Ishikawa (cell line): ENCODE data around the gene FAM222B.
A peak's percentile ranks its signal among the peaks of the same experiment; 100 is the strongest.

Source experiments
- CEBPB ChIP-seq: IDR thresholded peaks from 2 replicates; pipeline ENCODE4 v1.6.1; 2012
- CREB1 ChIP-seq: IDR thresholded peaks from 2 replicates; pipeline ENCODE4 v1.6.1; 2012; ENCODE audit warnings: low read depth
- EGR1 ChIP-seq: IDR thresholded peaks from 2 replicates; pipeline ENCODE4 v1.6.1; 2012
- EP300 ChIP-seq: IDR thresholded peaks from 2 replicates; pipeline ENCODE4 v1.6.1; 2012; ENCODE audit warnings: borderline replicate concordance
- FOXM1 ChIP-seq: IDR thresholded peaks from 2 replicates; pipeline ENCODE4 v1.6.1; 2012; ENCODE audit warnings: low read depth, borderline replicate concordance
- MAX ChIP-seq: IDR thresholded peaks from 2 replicates; pipeline ENCODE4 v1.6.1; 2012
- NFIC ChIP-seq: IDR thresholded peaks from 2 replicates; pipeline ENCODE4 v1.6.1; 2012
- RAD21 ChIP-seq: IDR thresholded peaks from 2 replicates; pipeline ENCODE4 v1.6.1; 2012; ENCODE audit warnings: low read depth
- REST ChIP-seq: IDR thresholded peaks from 2 replicates; pipeline ENCODE4 v1.6.1; 2012; ENCODE audit warnings: low read depth, mild to moderate bottlenecking
- TAF1 ChIP-seq: IDR thresholded peaks from 2 replicates; pipeline ENCODE4 v1.6.1; 2012; ENCODE audit warnings: low read depth, mild to moderate bottlenecking
- TCF12 ChIP-seq: IDR thresholded peaks from 2 replicates; pipeline ENCODE4 v1.6.1; 2012; ENCODE audit warnings: low read depth
- TEAD4 ChIP-seq: IDR thresholded peaks from 2 replicates; pipeline ENCODE4 v1.6.1; 2012
- USF1 ChIP-seq: IDR thresholded peaks from 2 replicates; pipeline ENCODE4 v1.6.1; 2012
- YY1 ChIP-seq: IDR thresholded peaks from 2 replicates; pipeline ENCODE4 v1.6.1; 2012; ENCODE audit warnings: low read depth
- ZBTB7A ChIP-seq: IDR thresholded peaks from 2 replicates; pipeline ENCODE4 v1.6.1; 2012; ENCODE audit warnings: low read depth

Gene FAM222B

GRCh38 chr17:28878981-28879380, 36.4 kb upstream of the FAM222B start:
- peak; percentile 92 for TF ChIP-seq RAD21
- TF ChIP-seq YY1: no peak
- TF ChIP-seq ZBTB7A: no peak
- TF ChIP-seq USF1: no peak
- TF ChIP-seq EGR1: no peak
- TF ChIP-seq EP300: no peak
- no peak for TF ChIP-seq CREB1
- peak; percentile 94 for TF ChIP-seq TEAD4
- TF ChIP-seq CEBPB: no peak
- no peak for TF ChIP-seq NFIC
- TF ChIP-seq MAX: no peak
- TF ChIP-seq TCF12: no peak
- TF ChIP-seq REST: no peak
- TF ChIP-seq FOXM1: no peak

- TF ChIP-seq TAF1 (no peak), ZBTB7A (no peak), EP300 (no peak), RAD21 (no peak), MAX (no peak), FOXM1 (no peak), NFIC (no peak), USF1 (no peak), CREB1 (no peak), EGR1 (no peak), TEAD4 (no peak), TCF12 (no peak), REST (no peak), YY1 (no peak), CEBPB (no peak)
Measured at GRCh38 chr17:28878158-28878910, 35.7 kb upstream of the FAM222B start.

GRCh38 chr17:28875848-28876550, 33.4 kb upstream of the FAM222B start:
- TF ChIP-seq EP300: no peak
- no peak for TF ChIP-seq EGR1
- no peak for TF ChIP-seq ZBTB7A
- no peak for TF ChIP-seq USF1
- no peak for TF ChIP-seq RAD21
- TF ChIP-seq CREB1: no peak
- TF ChIP-seq REST: no peak
- TF ChIP-seq NFIC: no peak
